HG02840 (cell line): ENCODE data around the gene GDPGP1.
"Not testable (repeated sequence)": the region's sequence is repeated elsewhere in the genome, so short reads cannot be mapped to it uniquely, and the experiment has no call there.

ENCODE experiments used
- ATAC-seq: cut with Tn5 transposase; IDR thresholded peaks from one replicate; pipeline ENCODE4 v1.9.1; 2021; ENCODE audit warnings: mild to moderate bottlenecking, moderate library complexity, moderate number of reproducible peaks; ENCODE audit not compliant: unreplicated experiment, low FRiP score

The GDPGP1 gene

GRCh38 chr15:90249203-90249863 is 15.3 kb downstream of the GDPGP1 start, which contains the start of gene TTLL13:
Gene TTLL13, plus strand, starts transcription at chr15:90249556. Its CDS starts 1,075 bp downstream, at chr15:90250631.
- ATAC-seq = no peak

DNA sequence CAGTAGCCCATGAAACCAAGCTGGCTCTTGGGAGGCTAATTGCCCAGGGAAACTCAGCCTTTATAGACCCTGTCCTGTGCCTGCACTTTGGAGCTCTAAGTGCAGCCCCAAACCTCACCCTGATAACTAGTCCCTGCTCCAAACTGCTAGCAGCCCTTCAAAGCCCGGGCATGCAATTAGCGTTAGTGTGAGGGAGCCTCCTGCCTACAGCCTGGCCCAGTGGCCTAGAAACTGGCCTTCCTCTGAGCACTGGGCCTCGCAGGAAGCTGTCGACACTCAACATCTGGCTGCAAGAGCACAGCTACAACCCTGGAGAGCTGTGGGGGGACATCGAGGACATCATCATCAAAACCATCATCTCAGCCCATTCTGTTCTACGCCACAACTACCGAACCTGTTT is 23.8 kb downstream of the GDPGP1 start:
- ATAC-seq = no peak

DNA sequence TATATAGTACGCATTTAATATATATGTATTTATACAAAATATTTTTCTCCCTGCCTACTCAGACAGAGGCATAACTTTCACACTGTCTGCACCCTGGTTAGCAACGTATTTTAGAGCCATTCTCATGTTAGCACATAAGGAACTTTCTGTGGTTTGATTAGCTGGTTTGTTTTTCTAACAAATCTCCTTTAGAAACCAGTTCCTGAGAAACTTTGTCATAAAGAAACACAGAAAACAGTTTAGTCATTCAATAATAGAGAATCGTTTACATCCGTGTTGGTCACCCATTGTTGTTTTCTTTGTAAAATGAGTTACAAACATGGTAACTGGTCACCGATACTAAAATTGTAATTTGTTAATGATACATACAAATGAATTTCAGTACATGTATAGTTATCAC is 25.5 kb downstream of the GDPGP1 start:
- peak; percentile 59 for ATAC-seq

- not testable (repeated sequence) for ATAC-seq
Measured at GRCh38 chr15:90260731-90261130, 26.7 kb downstream of the GDPGP1 start.

DNA sequence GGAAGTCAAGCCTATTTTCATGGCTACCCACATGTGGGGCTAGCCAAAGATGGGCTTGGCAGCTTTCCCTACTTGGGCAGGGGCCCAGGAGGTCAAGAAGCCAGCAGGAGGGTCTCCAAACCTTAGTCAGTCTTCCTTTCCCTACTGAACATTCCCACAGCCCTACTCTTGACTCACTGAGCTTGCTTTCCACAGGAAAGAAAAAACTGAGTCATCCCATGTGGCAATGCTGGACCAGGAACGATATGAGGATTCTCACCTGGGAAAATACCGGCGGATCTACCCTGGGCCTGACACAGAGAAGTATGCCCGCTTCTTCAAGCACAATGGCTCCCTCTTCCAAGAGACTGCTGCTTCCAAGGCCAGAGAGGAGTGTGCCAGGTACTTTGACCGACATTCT is 27.8 kb downstream of the GDPGP1 start:
- ATAC-seq = no peak

DNA sequence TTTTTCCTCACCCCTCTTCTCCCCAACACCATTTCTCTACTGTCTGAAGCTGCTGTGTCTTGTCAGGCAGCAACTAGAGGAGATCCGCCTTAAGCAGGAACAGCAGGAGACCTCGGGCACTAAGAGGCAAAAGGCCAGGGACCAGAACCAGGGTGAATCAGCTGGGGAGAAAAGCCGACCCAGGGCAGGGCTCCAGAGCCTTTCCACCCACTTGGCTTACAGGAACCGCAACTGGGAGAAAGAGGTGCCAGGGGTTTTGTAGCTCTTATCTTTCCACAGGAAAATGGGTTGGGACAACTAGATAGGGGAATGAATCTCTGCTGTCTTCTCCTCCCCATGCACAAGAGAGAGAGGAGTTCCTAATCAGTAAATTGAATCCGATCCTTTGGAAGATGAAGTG is 28.4 kb downstream of the GDPGP1 start:
- ATAC-seq = no peak

GRCh38 chr15:90264671-90265070 is 30.7 kb downstream of the GDPGP1 start:
- no peak for ATAC-seq

GRCh38 chr15:90265271-90266060 is 31.5 kb downstream of the GDPGP1 start, which contains the start of gene NGRN:
Gene NGRN, plus strand, starts transcription at chr15:90265672. Its CDS starts 41 bp downstream, at chr15:90265713.
- ATAC-seq = peak; percentile 94

- no peak for ATAC-seq
Measured at GRCh38 chr15:90266061-90266431, 32.0 kb downstream of the GDPGP1 start.

DNA sequence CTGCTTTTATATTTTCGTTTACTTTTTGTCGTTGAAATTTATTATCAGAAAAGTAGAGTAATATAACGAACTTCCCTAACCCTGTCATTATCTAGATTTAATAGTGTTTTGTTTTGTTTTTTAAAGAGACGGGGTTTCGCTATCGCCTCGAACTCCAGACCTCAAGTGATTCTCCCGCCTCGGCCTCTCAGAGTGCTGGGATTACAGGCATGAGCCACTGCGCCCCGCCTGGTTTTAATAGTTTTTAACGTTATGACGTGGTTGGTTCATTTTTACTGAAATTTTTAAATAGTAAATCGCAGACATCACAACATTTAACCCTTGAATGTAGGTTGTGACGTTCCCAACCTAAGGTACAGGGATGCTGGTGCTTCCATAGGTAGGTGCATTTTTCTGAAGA is 32.5 kb downstream of the GDPGP1 start:
- no peak for ATAC-seq

- no peak for ATAC-seq
Measured at GRCh38 chr15:90268415-90268814, 34.4 kb downstream of the GDPGP1 start.

DNA sequence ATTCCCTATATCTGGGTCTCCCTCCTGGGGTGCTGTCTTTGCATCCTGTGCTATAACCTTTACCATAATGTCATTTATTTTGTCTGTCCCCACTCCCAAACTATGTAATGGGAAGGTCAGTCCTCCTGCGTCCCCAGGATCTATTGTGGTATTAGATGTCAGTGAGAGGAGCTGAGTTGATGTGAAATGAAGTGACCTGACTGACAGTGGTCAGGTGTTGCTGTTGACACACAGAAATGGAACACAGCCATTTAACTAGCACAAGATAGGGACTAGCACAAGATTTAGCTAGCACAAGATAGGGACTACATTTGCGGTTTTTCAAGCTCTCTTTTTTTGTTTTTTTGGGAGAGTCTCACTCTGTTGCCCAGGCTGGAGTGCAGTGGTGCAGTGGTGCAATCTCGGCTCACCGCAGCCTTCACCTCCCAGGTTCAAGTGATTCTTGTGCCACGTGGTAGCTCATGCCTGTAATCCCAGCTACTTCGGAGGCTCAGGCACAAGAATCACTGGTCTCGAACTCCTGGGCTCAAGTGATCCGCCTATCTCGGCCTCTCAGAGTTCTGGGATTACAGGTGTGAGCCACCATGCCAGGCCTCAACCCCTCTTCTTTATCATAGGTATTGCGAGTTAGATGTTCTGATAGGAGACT is 36.6 kb downstream of the GDPGP1 start:
- no peak for ATAC-seq

DNA sequence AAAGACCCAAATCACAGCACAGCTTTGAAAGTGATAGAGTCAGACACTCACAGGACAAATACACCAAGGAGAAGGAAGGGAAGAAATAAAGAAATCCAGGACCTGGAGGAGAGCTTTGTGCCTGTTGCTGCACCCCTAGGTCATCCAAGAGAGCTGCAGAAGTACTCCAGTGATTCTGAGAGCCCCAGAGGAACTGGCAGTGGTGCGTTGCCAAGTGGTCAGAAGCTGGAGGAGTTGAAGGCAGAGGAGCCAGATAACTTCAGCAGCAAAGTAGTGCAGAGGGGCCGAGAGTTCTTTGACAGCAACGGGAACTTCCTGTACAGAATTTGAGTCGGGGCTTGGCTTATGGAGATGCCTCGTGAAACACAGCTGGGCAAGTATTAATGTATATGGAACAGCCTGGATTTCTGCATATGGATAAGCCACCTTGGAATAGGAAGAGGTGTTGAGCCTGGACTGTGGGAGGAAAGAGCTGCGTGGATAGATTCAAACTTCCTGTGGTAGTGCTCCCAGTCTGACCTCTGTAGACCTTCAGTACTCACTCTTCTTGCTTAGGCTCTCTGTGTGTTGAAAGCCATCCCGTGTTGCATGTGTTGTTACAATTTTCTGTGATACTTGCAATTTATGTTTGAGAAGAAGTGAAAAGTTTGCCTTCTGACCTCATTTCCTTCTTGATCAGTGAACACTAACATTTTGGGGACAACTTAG is 37.6 kb downstream of the GDPGP1 start:
- ATAC-seq = no peak

DNA sequence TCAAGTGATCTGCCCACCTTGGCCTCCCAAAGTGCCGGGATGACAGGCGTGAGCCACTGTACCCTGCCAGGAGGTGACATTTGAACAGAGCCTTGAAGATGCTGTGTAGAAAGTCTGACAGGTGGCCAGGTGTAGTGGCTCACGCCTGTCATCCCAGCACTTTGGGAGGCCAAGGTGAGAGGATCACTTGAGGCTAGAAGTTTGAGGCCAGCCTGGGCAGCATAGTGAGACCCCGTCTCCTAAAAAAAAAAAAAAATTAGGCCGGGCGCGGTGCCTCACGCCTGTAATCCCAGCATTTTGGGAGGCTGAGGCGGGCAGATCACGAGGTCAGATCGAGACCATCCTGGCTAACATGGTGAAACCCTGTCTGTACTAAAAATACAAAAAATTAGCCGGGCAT is 44.5 kb downstream of the GDPGP1 start:
- not testable (repeated sequence) for ATAC-seq

- not testable (repeated sequence) for ATAC-seq
Measured at GRCh38 chr15:90280743-90281142, 46.7 kb downstream of the GDPGP1 start.

- ATAC-seq = not testable (repeated sequence)
Measured at GRCh38 chr15:90281637-90282036, 47.6 kb downstream of the GDPGP1 start.

DNA sequence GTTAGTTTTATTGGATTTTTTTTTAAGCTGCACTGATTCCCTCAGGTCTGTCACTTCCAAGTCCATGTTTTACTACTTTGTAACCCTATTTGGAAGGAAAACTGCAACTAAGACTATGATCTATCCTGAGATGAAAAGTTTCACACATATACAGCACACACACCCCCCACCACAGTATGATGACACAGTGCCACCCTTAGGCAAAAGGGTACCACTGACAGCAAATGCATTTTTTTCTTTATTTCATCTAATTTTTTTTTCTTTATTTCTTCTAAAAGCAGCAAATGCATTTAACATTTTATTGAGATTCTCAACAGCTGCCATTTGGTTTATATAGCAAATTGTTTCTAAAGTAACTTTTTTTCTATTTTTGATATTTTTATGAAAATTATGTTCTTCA is 52.7 kb downstream of the GDPGP1 start:
- no peak for ATAC-seq

- no peak for ATAC-seq
Measured at GRCh38 chr15:90287101-90287500, 53.1 kb downstream of the GDPGP1 start.

DNA sequence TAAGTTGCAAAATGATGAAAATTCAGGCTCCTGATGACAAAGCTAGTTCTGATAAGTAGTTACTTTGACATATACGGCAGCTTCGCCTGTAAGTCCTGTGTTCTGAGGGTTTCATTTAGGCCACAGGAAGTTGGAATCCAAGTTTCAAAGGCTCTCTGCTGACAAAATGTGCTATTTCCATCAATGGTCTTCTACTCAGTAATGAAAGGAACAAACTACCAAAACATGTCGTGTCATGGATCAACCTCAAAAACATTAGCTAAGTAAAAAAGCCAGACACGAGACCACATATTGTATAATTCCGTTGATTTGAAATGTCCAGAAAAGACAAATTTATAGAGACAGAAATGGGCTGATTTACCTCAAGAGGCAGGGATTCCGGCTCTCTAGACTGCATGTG is 53.9 kb downstream of the GDPGP1 start:
- no peak for ATAC-seq

DNA sequence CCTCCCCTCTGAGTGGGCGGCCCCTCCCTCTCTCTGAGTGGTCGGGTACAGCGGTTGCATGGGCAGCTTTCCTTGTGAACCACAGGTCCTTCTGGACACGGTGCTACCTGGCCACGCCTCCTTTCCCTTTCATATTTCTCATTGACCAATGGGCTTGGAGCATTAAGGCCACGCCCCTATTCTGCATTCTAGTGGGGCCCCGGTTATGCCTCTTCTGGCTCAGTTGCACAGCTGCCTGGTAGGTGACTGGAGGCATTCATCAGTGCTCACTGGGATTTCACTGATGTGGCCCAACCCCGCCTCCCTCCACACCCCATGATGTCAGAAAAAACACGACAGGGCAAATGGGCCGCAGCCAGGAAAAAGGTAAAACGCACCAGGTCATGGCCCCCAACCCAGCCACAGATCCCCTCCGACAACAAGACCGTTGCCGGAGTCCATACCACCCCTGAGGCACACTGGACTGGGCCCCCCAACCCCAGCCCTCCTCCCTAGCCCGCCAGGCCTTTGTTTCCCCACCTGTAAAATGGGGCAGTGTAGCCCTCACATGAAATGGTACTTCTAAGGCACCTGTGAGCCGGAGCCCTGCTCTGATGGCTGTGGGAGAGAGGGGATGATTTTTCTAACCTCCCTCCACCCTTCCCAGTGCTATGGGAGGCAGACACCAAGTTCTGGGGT is 57.8 kb downstream of the GDPGP1 start:
- ATAC-seq = no peak
